Osteoblast (primary cell): Measurements from ENCODE around the gene NHLH2. TPM values are rescaled to one million over a fixed set of nuclear protein-coding genes. Genes with fewer than 3 reads are reported as not detected.
A peak's percentile ranks its signal among the peaks of the same experiment; 100 is the strongest.

ENCODE experiments used
- DNase-seq: peaks from one replicate; pipeline ENCODE4 v3.0.0; 2011; ENCODE audit warnings: low spot score, mixed read lengths; ENCODE audit not compliant: insufficient read length; ENCODE audit errors: missing footprints
- H2AFZ ChIP-seq: 2 replicates; pipeline ENCODE4 v1.6.0; 2011; ENCODE audit warnings: mild to moderate bottlenecking, low read length
- H3K27ac ChIP-seq: 2 replicates; pipeline ENCODE4 v1.5.1; 2011; ENCODE audit warnings: mild to moderate bottlenecking, low read depth, low read length, moderate library complexity
- H3K27me3 ChIP-seq: 2 replicates; pipeline ENCODE4 v1.6.0; 2012; ENCODE audit warnings: mild to moderate bottlenecking, control low read depth, inconsistent platforms, low read length, moderate library complexity; ENCODE audit not compliant: insufficient read depth
- H3K36me3 ChIP-seq: 2 replicates; pipeline ENCODE4 v1.5.1; 2011; ENCODE audit warnings: mild to moderate bottlenecking, low read length, control low read depth, moderate library complexity; ENCODE audit not compliant: insufficient read depth
- H3K4me1 ChIP-seq: 2 replicates; pipeline ENCODE4 v1.5.1; 2011; ENCODE audit warnings: mild to moderate bottlenecking, low read length, control low read depth, moderate library complexity; ENCODE audit not compliant: insufficient read depth
- H3K4me2 ChIP-seq: 2 replicates; pipeline ENCODE4 v1.6.0; 2011; ENCODE audit warnings: mild to moderate bottlenecking, low read length; ENCODE audit not compliant: insufficient read depth
- H3K4me3 ChIP-seq: fragments of 200-600 bp; sonication (generic); 3 replicates; pipeline ENCODE4 v1.5.1; 2012; ENCODE audit warnings: mild to moderate bottlenecking, low read length, inconsistent platforms; ENCODE audit not compliant: insufficient read depth
- H3K79me2 ChIP-seq: 2 replicates; pipeline ENCODE4 v1.6.0; 2012; ENCODE audit warnings: mild to moderate bottlenecking, low read length, control low read depth, inconsistent platforms; ENCODE audit not compliant: insufficient read depth
- H3K9me3 ChIP-seq: 2 replicates; pipeline ENCODE4 v1.5.1; 2011; ENCODE audit warnings: low read depth, low read length, control low read depth
- H4K20me1 ChIP-seq: 2 replicates; pipeline ENCODE4 v1.6.0; 2012; ENCODE audit warnings: mild to moderate bottlenecking, low read length, control low read depth; ENCODE audit not compliant: insufficient read depth
- CTCF ChIP-seq: IDR thresholded peaks from 2 replicates; pipeline ENCODE4 v1.5.1; 2011; ENCODE audit warnings: mild to moderate bottlenecking, low read depth, low read length, moderate library complexity; ENCODE audit errors: extremely low read depth
- total RNA-seq: library from RNA; depleted of rRNA; stranded (reverse); fragments of >200 nt; gene quantifications from 2 replicates; pipeline ENCODE4 v1.2.3, GENCODE V29; 2012

The NHLH2 gene
- total RNA-seq, 1 donor: not detected

- H4K20me1 ChIP-seq: no peaks in the 10 kb centered on the region
- H3K4me3 ChIP-seq: no peak overlapping the region
- DNase-seq: no peak
- H3K27me3 ChIP-seq: peaks cover 14% of the 10 kb centered on the region
- no peaks in the 10 kb centered on the region for H3K4me1 ChIP-seq
- H3K4me2 ChIP-seq: no peak overlapping the region
- no peaks in the 10 kb centered on the region for H3K79me2 ChIP-seq
- no peaks in the 10 kb centered on the region for H3K9me3 ChIP-seq
- H3K36me3 ChIP-seq: no peaks in the 10 kb centered on the region
- H2AFZ ChIP-seq: no peak overlapping the region
- no peak for TF ChIP-seq CTCF
- no peak overlapping the region for H3K27ac ChIP-seq
Measured at GRCh38 chr1:115850937-115851336, 10.0 kb upstream of the NHLH2 start.

- Histone ChIP-seq H3K36me3 (no peaks in the 10 kb centered on the region), H3K27me3 (peaks cover 22% of the 10 kb centered on the region), H3K4me3 (no peak overlapping the region), H3K79me2 (no peaks in the 10 kb centered on the region), H4K20me1 (no peaks in the 10 kb centered on the region), H3K9me3 (no peaks in the 10 kb centered on the region), H3K27ac (no peak overlapping the region), H3K4me1 (no peaks in the 10 kb centered on the region), H2AFZ (no peak overlapping the region), H3K4me2 (no peak overlapping the region)
- no peak for TF ChIP-seq CTCF
- no peak for DNase-seq
Measured at GRCh38 chr1:115847787-115848186, 6.9 kb upstream of the NHLH2 start.

GRCh38 chr1:115842948-115843347, 2.0 kb upstream of the NHLH2 start:
- TF ChIP-seq CTCF: no peak
- H4K20me1 ChIP-seq: no peaks in the 10 kb centered on the region
- H3K79me2 ChIP-seq: no peaks in the 10 kb centered on the region
- H3K9me3 ChIP-seq: no peaks in the 10 kb centered on the region
- DNase-seq: no peak
- H3K4me2 ChIP-seq: no peak overlapping the region
- H3K36me3 ChIP-seq: no peaks in the 10 kb centered on the region
- no peaks in the 10 kb centered on the region for H3K4me1 ChIP-seq
- H3K4me3 ChIP-seq: no peak overlapping the region
- H3K27ac ChIP-seq: no peak overlapping the region
- H3K27me3 ChIP-seq: peaks cover 61% of the 10 kb centered on the region
- no peak overlapping the region for H2AFZ ChIP-seq

- Histone ChIP-seq H3K36me3 (no peaks in the 10 kb centered on the region), H3K9me3 (no peaks in the 10 kb centered on the region), H3K79me2 (no peaks in the 10 kb centered on the region), H2AFZ (peak overlapping the region; percentile 15), H3K4me3 (no peak overlapping the region), H4K20me1 (no peaks in the 10 kb centered on the region), H3K4me1 (no peaks in the 10 kb centered on the region), H3K4me2 (peak overlapping the region; percentile 36), H3K27me3 (peaks cover 74% of the 10 kb centered on the region), H3K27ac (no peak overlapping the region)
- no peak for TF ChIP-seq CTCF
- peak; percentile 75 for DNase-seq
Measured at GRCh38 chr1:115839679-115840237, 1.2 kb downstream of the NHLH2 start.
